Measurements from ENCODE around the gene SLC25A46. TPM values are rescaled to one million over a fixed set of nuclear protein-coding genes. Genes with fewer than 3 reads are reported as not detected.

SLC25A46 gene
- total RNA-seq, 1 experiment from 2014 or later = 53.4 TPM

- Mint-ChIP-seq H3K4me1 (ENCODE audit: low read depth, unreplicated experiment) (no peaks in the 10 kb centered on the region), H3K27me3 (ENCODE audit: unreplicated experiment) (no peaks in the 10 kb centered on the region), H3K9me3 (ENCODE audit: low read depth, unreplicated experiment) (no peaks in the 10 kb centered on the region), H3K27ac (ENCODE audit: unreplicated experiment) (no peak overlapping the region), H3K4me3 (ENCODE audit: low read depth, unreplicated experiment) (no peak overlapping the region), H3K36me3 (ENCODE audit: insufficient read depth, unreplicated experiment) (no peaks in the 10 kb centered on the region)
- DNase-seq = no peak
- intact Hi-C loops (cut with micrococcal nuclease; ENCODE audit: unreplicated experiment) = no loop called here
- CTCF ChIA-PET = no interaction called here
- no TSS peak for BruUV-seq (replicated peaks)
- TF ChIP-seq CTCF (IDR thresholded peaks at IDR 0.05; ENCODE audit: unreplicated experiment) = no peak
Observed at GRCh38 chr5:110760158-110760557, 21.4 kb downstream of the SLC25A46 start.

DNA sequence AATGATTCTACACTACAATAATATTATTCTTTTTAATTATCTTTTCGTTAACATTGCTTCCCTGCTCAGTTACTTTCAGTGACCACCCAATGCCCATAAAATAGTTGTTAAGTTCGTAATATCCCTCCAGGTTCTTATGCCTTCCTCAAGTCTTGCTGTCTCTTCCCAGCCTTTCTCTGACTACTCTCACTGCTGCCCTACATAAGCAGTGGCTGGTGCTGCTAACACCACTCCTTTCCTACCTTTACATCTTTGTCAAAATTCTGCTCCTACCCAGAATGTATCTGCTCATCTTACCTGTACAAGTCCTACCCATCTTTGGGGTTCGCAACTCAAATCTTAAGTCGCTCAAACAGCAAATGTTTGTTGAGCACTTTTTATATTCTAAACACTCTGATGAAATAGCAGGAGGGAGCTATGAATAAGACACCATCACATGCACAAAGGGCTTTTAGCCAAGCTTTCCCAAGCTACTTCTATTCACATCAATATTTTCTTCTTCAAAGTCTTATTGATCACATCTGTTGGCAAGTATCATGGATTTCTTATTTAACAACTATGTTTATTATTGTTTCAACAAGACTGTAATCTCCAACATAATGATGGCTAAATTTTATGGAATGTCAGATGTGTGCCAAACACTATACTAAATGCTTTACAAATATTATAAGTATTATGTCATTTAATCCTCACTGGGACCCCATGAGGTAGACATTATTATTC, 29.5 kb downstream of the SLC25A46 start:
- CTCF ChIA-PET = no interaction called here
- no peak for DNase-seq
- BruUV-seq (replicated peaks) = no TSS peak
- H3K9me3 Mint-ChIP-seq (ENCODE audit: low read depth, unreplicated experiment) = no peaks in the 10 kb centered on the region
- H3K27ac Mint-ChIP-seq (ENCODE audit: unreplicated experiment) = no peak overlapping the region
- H3K27me3 Mint-ChIP-seq (ENCODE audit: unreplicated experiment) = no peaks in the 10 kb centered on the region
- no peaks in the 10 kb centered on the region for H3K4me1 Mint-ChIP-seq (ENCODE audit: low read depth, unreplicated experiment)
- no peak overlapping the region for H3K4me3 Mint-ChIP-seq (ENCODE audit: low read depth, unreplicated experiment)
- intact Hi-C loops (cut with micrococcal nuclease; ENCODE audit: unreplicated experiment) = no loop called here
- no peaks in the 10 kb centered on the region for H3K36me3 Mint-ChIP-seq (ENCODE audit: insufficient read depth, unreplicated experiment)
- no peak for TF ChIP-seq CTCF (IDR thresholded peaks at IDR 0.05; ENCODE audit: unreplicated experiment)

GRCh38 chr5:110769000-110769681, 30.3 kb downstream of the SLC25A46 start:
- no peak overlapping the region for H3K4me3 Mint-ChIP-seq (ENCODE audit: low read depth, unreplicated experiment)
- no peaks in the 10 kb centered on the region for H3K27me3 Mint-ChIP-seq (ENCODE audit: unreplicated experiment)
- no peaks in the 10 kb centered on the region for H3K9me3 Mint-ChIP-seq (ENCODE audit: low read depth, unreplicated experiment)
- H3K27ac Mint-ChIP-seq (ENCODE audit: unreplicated experiment) = no peak overlapping the region
- no peaks in the 10 kb centered on the region for H3K36me3 Mint-ChIP-seq (ENCODE audit: insufficient read depth, unreplicated experiment)
- CTCF ChIA-PET = no interaction called here
- no peaks in the 10 kb centered on the region for H3K4me1 Mint-ChIP-seq (ENCODE audit: low read depth, unreplicated experiment)
- DNase-seq = no peak
- BruUV-seq (replicated peaks) = no TSS peak
- no peak for TF ChIP-seq CTCF (IDR thresholded peaks at IDR 0.05; ENCODE audit: unreplicated experiment)
- intact Hi-C loops (cut with micrococcal nuclease; ENCODE audit: unreplicated experiment) = no loop called here

- Mint-ChIP-seq H3K36me3 (ENCODE audit: insufficient read depth, unreplicated experiment) (no peaks in the 10 kb centered on the region), H3K27me3 (ENCODE audit: unreplicated experiment) (no peaks in the 10 kb centered on the region), H3K4me3 (ENCODE audit: low read depth, unreplicated experiment) (no peak overlapping the region), H3K4me1 (ENCODE audit: low read depth, unreplicated experiment) (no peaks in the 10 kb centered on the region), H3K27ac (ENCODE audit: unreplicated experiment) (no peak overlapping the region), H3K9me3 (ENCODE audit: low read depth, unreplicated experiment) (no peaks in the 10 kb centered on the region)
- intact Hi-C loops (cut with micrococcal nuclease; ENCODE audit: unreplicated experiment) = no loop called here
- no peak for DNase-seq
- CTCF ChIA-PET = no interaction called here
- no TSS peak for BruUV-seq (replicated peaks)
- no peak for TF ChIP-seq CTCF (IDR thresholded peaks at IDR 0.05; ENCODE audit: unreplicated experiment)
Observed at GRCh38 chr5:110770286-110770685, 31.5 kb downstream of the SLC25A46 start.
